ENCODE measurements around the gene SEMA6A.

Gene SEMA6A, protein sequence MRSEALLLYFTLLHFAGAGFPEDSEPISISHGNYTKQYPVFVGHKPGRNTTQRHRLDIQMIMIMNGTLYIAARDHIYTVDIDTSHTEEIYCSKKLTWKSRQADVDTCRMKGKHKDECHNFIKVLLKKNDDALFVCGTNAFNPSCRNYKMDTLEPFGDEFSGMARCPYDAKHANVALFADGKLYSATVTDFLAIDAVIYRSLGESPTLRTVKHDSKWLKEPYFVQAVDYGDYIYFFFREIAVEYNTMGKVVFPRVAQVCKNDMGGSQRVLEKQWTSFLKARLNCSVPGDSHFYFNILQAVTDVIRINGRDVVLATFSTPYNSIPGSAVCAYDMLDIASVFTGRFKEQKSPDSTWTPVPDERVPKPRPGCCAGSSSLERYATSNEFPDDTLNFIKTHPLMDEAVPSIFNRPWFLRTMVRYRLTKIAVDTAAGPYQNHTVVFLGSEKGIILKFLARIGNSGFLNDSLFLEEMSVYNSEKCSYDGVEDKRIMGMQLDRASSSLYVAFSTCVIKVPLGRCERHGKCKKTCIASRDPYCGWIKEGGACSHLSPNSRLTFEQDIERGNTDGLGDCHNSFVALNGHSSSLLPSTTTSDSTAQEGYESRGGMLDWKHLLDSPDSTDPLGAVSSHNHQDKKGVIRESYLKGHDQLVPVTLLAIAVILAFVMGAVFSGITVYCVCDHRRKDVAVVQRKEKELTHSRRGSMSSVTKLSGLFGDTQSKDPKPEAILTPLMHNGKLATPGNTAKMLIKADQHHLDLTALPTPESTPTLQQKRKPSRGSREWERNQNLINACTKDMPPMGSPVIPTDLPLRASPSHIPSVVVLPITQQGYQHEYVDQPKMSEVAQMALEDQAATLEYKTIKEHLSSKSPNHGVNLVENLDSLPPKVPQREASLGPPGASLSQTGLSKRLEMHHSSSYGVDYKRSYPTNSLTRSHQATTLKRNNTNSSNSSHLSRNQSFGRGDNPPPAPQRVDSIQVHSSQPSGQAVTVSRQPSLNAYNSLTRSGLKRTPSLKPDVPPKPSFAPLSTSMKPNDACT

DNA sequence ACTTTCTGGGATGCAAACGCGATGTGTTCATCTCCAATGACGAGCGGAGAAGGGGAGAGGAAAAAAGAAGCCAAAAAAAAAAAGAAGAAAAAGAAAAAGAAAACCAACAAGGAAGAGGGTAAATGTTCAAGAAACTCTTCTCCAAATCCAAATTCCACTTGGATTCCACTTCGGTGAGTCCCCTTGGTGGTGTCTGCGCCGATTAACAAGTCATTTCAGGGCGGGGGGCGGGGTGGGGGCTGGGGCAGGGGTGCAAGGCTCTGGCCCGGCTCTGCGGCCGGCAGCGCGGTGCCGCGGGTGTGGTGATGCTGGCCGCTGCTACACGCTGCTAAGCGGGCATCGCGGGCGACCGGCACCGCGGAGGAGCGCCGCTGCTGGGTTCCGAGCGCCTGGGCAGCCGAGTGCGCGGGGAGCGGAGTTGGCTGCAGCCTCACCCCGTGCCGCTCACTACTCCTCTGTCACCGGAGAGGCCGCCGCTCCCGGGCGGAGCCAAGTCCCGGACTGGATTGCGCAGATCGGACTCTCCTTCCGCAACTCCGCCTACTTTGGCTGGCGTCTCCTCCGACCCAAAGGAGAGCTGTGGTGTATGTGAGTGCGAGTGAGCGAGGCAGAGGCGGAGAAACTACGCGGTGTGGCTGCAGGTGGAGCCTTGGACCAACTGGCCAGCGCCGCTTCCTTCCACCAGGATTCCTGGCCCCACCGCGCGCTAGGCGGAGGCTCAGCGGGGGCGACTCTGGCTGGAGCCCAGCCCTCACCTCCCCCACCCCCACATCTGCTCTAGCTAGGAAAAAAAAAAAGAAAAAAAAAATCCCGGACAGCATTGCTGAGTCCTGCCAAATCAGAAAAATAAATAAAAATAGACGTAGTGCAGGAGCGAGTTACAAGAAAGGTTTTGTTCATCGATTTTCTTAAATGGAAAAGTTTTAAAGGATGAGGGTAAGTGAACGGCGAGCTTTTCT lies at the start of gene SEMA6A:
SEMA6A (minus strand) TSS at position 457 of the 959 bp plus-strand sequence. CDS start 69,879 bp downstream, outside the sequence.
- DNase-seq (ENCODE audit: low spot score) = no peak

- DNase-seq (ENCODE audit: low spot score) = no peak
These were observed 47.9 kb upstream of the SEMA6A start for GRCh38 chr5:116622375-116623050.

DNA sequence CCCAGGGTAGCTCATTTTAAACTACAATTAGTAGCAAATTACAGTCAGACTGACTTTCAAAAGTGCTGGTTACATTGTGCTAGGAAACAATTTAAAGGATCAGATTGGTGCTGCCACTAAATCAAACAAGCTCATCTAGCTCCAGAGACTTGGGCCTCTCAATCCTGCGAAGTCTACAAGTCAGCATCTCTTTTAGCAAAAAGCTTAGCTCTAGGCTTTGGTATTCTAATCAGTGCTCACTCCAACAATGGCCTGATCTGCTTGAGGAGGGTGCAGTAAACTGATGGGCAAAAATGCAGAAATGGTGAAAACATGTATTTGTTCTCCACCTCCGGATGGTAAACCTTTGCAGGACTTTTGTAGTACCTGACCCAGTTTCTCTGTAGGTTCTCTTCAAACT lies 47.0 kb upstream of the SEMA6A start:
- no peak for DNase-seq (ENCODE audit: low spot score)

DNA sequence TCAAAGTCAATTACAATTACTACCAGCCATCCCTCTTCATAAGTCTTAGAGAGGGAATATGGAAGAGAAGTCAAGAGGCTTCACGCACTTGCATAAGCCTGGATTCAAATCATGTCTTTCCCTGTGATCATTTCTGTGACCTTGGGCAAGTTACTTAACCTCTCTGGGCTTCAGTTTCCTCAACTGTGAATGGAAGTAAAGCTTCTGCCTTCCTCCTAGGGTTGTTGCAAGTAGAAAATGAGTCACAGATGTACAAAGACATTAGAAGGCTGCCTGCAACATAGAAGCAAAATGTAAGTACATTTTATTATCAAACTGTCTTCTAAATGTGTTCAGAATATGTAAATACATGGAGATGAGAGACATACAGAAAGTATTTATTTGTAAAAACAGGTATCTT lies 42.3 kb upstream of the SEMA6A start:
- no peak for DNase-seq (ENCODE audit: low spot score)

- no peak for DNase-seq (ENCODE audit: low spot score)
These were observed 39.9 kb upstream of the SEMA6A start for GRCh38 chr5:116614603-116614920.

GRCh38 chr5:116613445-116613844 lies 38.8 kb upstream of the SEMA6A start:
- DNase-seq (ENCODE audit: low spot score) = no peak

DNA sequence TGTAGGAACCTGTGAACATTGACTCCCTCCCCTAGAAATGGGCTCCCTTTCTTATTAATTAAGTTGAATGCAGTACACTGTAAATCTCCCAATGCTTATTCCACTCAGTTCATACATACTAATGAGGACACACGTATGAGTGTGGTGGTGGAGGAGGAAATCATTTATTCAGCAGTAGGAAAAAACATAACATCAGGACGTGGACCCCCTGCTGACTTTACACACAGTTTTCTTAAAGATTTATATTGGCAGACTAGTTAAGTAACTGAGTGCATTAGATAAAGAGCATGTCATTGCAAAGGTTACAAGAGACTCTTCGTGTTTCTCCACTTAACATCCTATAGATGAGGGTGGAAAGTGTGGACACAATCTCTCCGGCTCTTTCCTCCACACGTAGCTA lies 37.8 kb upstream of the SEMA6A start:
- DNase-seq (ENCODE audit: low spot score) = no peak

GRCh38 chr5:116605310-116606070 lies 30.9 kb upstream of the SEMA6A start:
- no peak for DNase-seq (ENCODE audit: low spot score)

- no peak for DNase-seq (ENCODE audit: low spot score)
These were observed 30.2 kb upstream of the SEMA6A start for GRCh38 chr5:116604805-116605204.

- DNase-seq (ENCODE audit: low spot score) = no peak
These were observed 26.3 kb upstream of the SEMA6A start for GRCh38 chr5:116600876-116601275.

DNA sequence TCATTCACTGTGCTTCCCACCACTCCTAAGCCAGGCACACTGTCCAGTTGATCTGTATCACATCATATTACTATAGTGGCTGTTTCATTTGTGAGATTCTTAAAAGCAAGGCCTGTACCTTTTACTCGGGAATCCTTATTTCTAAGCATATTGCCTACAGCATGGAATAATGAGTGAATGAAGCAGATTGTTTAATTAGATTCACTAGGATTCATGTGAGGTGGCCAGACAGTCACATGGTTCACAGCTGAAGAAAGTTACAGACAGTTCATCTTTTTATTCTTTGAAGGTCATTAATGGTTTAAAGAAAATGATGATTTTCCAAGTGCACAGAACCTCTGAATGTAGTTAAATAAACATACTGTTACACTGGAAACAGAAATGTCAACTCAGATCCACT lies 24.3 kb upstream of the SEMA6A start:
- DNase-seq (ENCODE audit: low spot score) = no peak

- DNase-seq (ENCODE audit: low spot score) = no peak
These were observed 20.9 kb upstream of the SEMA6A start for GRCh38 chr5:116595498-116595897.

DNA sequence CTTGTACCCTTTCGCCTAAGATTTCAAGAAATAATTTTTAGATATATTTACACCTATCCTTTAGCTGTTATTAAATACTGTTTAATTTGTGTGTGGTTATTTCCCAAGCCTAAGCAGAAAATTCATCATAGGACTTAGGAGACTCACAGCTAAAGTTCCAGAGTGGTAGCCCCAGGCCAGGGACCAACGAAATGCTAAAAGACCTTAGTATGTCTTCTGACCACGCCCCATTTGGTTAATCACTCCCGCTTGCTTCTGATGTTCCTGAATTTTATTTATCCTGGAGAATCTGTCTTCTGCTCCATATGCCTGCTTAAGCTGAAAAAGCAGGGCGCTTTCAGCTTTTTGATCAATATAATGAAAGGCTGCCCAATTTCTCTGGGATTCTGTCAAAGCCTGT lies 18.7 kb upstream of the SEMA6A start:
- DNase-seq (ENCODE audit: low spot score) = no peak

- DNase-seq (ENCODE audit: low spot score) = no peak
These were observed 10.6 kb upstream of the SEMA6A start for GRCh38 chr5:116585227-116585626.

DNA sequence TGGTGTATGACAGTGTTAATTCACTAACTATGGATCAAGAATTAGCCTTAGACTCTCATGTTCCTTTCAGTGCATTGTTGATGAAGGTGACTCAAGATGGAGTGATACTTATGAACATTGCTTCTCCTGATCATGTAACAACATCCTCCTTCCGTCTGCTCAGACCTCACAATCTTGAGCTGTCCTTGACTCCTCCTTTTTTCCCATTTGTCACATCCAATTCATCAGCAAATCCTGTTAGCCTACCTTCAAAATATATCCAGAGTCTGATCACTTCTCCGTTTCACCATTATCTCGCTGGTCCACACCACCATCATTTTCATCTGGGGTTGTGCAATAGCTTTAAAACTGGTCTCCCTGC lies 9.2 kb upstream of the SEMA6A start:
- no peak for DNase-seq (ENCODE audit: low spot score)

- DNase-seq (ENCODE audit: low spot score) = no peak
These were observed 8.7 kb upstream of the SEMA6A start for GRCh38 chr5:116583085-116583861.

DNA sequence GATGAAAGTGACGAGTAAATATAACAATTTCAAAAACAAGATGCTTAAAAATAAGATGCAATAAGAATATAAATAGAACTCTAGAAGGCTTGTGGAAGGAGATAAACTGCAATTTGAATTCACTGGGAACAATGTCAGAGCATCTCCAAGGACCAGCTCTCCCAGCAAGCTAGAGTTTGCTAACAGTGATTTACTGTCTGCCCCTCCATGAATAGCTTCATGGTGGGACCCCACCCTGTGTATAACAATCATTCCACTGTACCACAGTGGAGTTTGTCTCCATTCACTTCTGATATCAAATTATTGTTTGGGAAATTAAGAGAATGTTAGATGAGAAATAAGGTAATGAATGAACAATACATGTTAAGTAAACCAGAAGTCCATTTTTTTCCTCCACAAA lies 7.3 kb upstream of the SEMA6A start:
- DNase-seq (ENCODE audit: low spot score) = no peak

- DNase-seq (ENCODE audit: low spot score) = no peak
These were observed 4.5 kb upstream of the SEMA6A start for GRCh38 chr5:116579144-116579543.

DNA sequence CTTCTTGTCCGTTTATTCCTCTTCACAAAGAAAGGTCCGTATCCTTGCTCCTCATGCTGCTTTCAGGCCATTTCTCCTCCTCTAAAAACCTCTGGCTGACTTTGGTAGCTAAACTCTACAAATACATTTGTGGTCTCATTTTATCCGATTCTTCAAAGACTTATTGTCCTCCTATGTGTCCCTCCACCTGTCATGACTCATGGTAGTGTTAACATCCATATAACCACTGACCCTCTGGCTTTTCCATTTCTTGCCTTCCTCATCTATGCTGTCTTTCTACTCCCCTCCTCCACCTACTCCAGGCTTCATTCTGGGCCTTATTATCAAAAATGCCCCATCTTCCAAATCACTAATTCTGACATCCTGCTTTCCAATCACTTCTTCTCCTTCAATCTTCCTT lies 4.1 kb upstream of the SEMA6A start:
- DNase-seq (ENCODE audit: low spot score) = no peak

Measured in CD4-positive, alpha-beta T cell treated with Interleukin-6 at 100 ng/mL for 8 hours (primary cell).